Gastroesophageal sphincter (tissue), 3 donors: ENCODE results near the gene FHDC1.

ENCODE experiments used
- CTCF ChIP-seq, 4 experiments: fragments of 200-600 bp in 2 of 4; fragments of 450-650 bp in 2 of 4; sonication (generic) in 1 of 4; IDR thresholded peaks; one replicate each; pipeline ENCODE4 v1.5.1; 2017 to 2019; ENCODE audit warnings: antibody characterized with exemption in 4 of 4, mild to moderate bottlenecking in 2 of 4, moderate library complexity in 2 of 4
- POLR2AphosphoS5 ChIP-seq: sonication (generic); formaldehyde crosslinking; IDR thresholded peaks from one replicate; pipeline ENCODE4 v1.6.1; 2017; ENCODE audit warnings: antibody characterized with exemption

- no peak for TF ChIP-seq CTCF (IDR thresholded peaks at IDR 0.05)
- TF ChIP-seq POLR2AphosphoS5 = no peak
These were observed 84.3 kb downstream of the FHDC1 start for GRCh38 chr4:153020457-153020856.
